ENCODE results near the gene SGPL1.
"Not testable (repeated sequence)": the region's sequence is repeated elsewhere in the genome, so short reads cannot be mapped to it uniquely, and the experiment has no call there.

The SGPL1 gene, protein sequence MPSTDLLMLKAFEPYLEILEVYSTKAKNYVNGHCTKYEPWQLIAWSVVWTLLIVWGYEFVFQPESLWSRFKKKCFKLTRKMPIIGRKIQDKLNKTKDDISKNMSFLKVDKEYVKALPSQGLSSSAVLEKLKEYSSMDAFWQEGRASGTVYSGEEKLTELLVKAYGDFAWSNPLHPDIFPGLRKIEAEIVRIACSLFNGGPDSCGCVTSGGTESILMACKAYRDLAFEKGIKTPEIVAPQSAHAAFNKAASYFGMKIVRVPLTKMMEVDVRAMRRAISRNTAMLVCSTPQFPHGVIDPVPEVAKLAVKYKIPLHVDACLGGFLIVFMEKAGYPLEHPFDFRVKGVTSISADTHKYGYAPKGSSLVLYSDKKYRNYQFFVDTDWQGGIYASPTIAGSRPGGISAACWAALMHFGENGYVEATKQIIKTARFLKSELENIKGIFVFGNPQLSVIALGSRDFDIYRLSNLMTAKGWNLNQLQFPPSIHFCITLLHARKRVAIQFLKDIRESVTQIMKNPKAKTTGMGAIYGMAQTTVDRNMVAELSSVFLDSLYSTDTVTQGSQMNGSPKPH

GRCh38 chr10:70815504-70816219 lies at the start of gene SGPL1:
TSS of gene SGPL1 (plus strand) at chr10:70815948. CDS start at chr10:70816854, 906 bp downstream.
- Histone ChIP-seq H3K27ac (peak within 1 kb of the TSS; percentile 85 to 96), H3K4me3 (peak within 1 kb of the TSS; percentile 86)
- TF ChIP-seq CTCF (IDR thresholded peaks at IDR 0.05), result peak; percentile 94
- DNase-seq (ENCODE audit: low spot score), result peak; percentile 88

DNA sequence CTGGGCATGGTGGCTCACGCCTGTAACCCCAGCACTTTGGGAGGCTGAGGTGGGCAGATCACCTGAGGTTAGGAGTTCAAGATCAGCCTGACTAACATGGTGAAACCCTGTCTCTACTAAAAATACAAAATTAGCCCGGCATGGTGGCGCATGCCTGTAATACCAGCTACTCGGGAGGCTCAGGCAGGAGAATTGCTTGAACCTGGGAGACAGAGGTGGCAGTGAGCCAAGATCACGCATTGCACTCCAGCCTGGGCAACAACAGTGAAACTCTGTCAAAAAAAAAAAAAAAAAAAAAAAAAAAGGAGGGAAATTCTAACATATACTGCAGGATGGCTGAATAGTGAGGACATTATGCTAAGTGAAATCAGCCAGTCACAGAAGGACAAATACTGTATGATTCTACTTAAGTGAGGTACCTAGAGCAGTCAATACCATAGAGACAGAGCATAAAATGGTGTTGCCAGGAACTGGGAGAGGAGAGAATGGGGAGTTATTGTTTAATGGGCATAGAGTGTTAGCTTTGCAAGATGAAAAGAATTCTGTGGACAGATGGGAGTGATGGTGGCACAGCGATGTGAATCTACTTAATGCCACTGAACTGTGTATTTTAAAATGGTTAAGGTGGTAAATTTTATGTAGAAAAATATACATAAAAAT lies 47.6 kb upstream of the SGPL1 start:
- not testable (repeated sequence) for H3K27ac ChIP-seq; DNase-seq (ENCODE audit: low spot score); H3K4me3 ChIP-seq

GRCh38 chr10:70769121-70769520 lies 46.6 kb upstream of the SGPL1 start:
- Histone ChIP-seq H3K27ac (no peak overlapping the region), H3K4me3 (no peak overlapping the region)
- no peak for DNase-seq (ENCODE audit: low spot score)
- TF ChIP-seq CTCF (IDR thresholded peaks at IDR 0.05), result no peak

GRCh38 chr10:70770001-70770400 lies 45.7 kb upstream of the SGPL1 start:
- Histone ChIP-seq H3K27ac (no peak overlapping the region), H3K4me3 (no peak overlapping the region)
- no peak for TF ChIP-seq CTCF (IDR thresholded peaks at IDR 0.05)
- no peak for DNase-seq (ENCODE audit: low spot score)

DNA sequence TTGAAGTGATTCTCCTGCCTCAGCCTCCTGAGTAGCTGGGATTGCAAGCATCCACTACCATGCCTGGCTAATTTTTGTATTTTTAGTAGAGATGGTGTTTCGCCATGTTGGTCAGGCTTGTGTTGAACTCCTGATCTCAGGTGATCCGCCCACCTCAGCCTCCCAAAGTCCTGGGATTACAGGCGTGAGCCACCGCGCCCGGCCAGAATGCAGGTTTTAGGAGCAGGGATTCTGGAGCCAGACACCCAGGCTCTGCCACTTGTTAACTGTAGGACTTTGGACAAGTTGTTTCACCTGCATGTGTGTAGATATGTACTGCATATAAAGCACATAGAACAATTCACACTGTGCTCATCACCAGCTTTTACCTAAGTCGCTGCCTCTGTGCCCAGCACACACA lies 45.2 kb upstream of the SGPL1 start:
- not testable (repeated sequence) for DNase-seq (ENCODE audit: low spot score); H3K27ac ChIP-seq; H3K4me3 ChIP-seq

- DNase-seq (ENCODE audit: low spot score), result peak; percentile 68
These were observed 44.2 kb upstream of the SGPL1 start for GRCh38 chr10:70771311-70772194.

More at GRCh38 chr10:70771311-70772194, 44.2 kb upstream of the SGPL1 start:
- no peak for TF ChIP-seq CTCF (IDR thresholded peaks at IDR 0.05)
- Histone ChIP-seq H3K27ac (no peak overlapping the region), H3K4me3 (no peak overlapping the region)
